HepG2 (cell line): ENCODE measurements around the gene EARS2. TPM values are rescaled to one million over a fixed set of nuclear protein-coding genes. Genes with fewer than 3 reads are reported as not detected.
A peak's percentile ranks its signal among the peaks of the same experiment; 100 is the strongest.

Experiments
- ATAC-seq: fragments of 200-7000 bp; cut with Tn5 transposase; 3 replicates; pipeline ENCODE4 v1.9.1; 2020; ENCODE audit warnings: mild to moderate bottlenecking, moderate library complexity
- BruUV-seq: library from RNA; stranded (reverse); fragments of 400-500 nt; replicated peaks from 2 replicates; lab custom pipeline; 2021; lab: Mats Ljungman, UMichigan
- CTCF ChIA-PET: fragments of 300-600 bp; formaldehyde crosslinking; extraction: SDS; loops from one replicate; lab custom pipeline; 2021; ENCODE audit warnings: low total read pairs, inconsistent platforms, low intra/inter-chr PET ratio; lab: Yijun Ruan, JAX
- POLR2A ChIA-PET: fragments of 350-600 bp; sonication (Branson Sonifier 250); formaldehyde crosslinking; loops from one replicate; lab custom pipeline; 2020; ENCODE audit warnings: antibody characterized with exemption, inconsistent platforms; lab: Yijun Ruan, JAX
- DNase-seq: peaks from one replicate; pipeline ENCODE4 v3.0.0-alpha.2; 2015; ENCODE audit warnings: low spot score
- FAIRE-seq: peaks from 3 replicates; lab custom pipeline; 2011; peaks lifted over from hg19 to GRCh38; lab: Jason Lieb, UNC
- H2AFZ ChIP-seq: one replicate; pipeline ENCODE4 v1.6.1; 2011; ENCODE audit warnings: low read length, inconsistent platforms
- H3K27ac ChIP-seq: fragments of 300-600 bp; 3 replicates; pipeline ENCODE4 v1.8.0; 2011; ENCODE audit warnings: mixed run types, mild to moderate bottlenecking, mixed read lengths, low read length, inconsistent platforms; ENCODE audit not compliant: insufficient read depth; ENCODE audit errors: extremely low read length
- H3K27me3 ChIP-seq, 2 experiments: fragments of 200-600 bp in 1 of 2; 2 replicates in 1 of 2; 3 replicates in 1 of 2; pipeline versions ENCODE4 v1.6.0 to v1.8.0; 2011; ENCODE audit warnings: low read length in 2 of 2, mild to moderate bottlenecking in 2 of 2, moderate library complexity in 2 of 2, inconsistent platforms in 1 of 2; ENCODE audit not compliant: insufficient read depth in 2 of 2, control insufficient read depth in 1 of 2
- H3K36me3 ChIP-seq, 2 experiments: fragments of 200-600 bp in 1 of 2; replicated peaks in 1 of 2; 2 replicates in 1 of 2; 3 replicates in 1 of 2; pipeline versions ENCODE4 v1.5.1 to v1.8.0; 2011; ENCODE audit warnings: low read length in 2 of 2, inconsistent platforms in 1 of 2; ENCODE audit not compliant: insufficient read depth in 2 of 2, control insufficient read depth in 1 of 2
- H3K4me1 ChIP-seq: 2 replicates; pipeline ENCODE4 v1.5.1; 2012; ENCODE audit warnings: low read length, inconsistent platforms; ENCODE audit not compliant: insufficient read depth
- H3K4me2 ChIP-seq: 2 replicates; pipeline ENCODE4 v1.6.0; 2011; ENCODE audit warnings: low read depth, low read length, inconsistent platforms
- H3K4me3 ChIP-seq, 3 experiments: fragments of 200-600 bp in 1 of 3; sonication (generic), shearing (Covaris generic) in 1 of 3; replicated peaks in 1 of 3; 2 replicates each; pipeline ENCODE4 v1.5.1; 2011 to 2016; ENCODE audit warnings: low read length in 3 of 3, inconsistent platforms in 2 of 3, low read depth in 2 of 3, mild to moderate bottlenecking in 2 of 3, control low read depth in 1 of 3, mixed read lengths in 1 of 3; ENCODE audit not compliant: insufficient read depth in 1 of 3
- H3K79me2 ChIP-seq: one replicate; pipeline ENCODE4 v1.6.1; 2011; ENCODE audit warnings: low read length, inconsistent platforms; ENCODE audit not compliant: insufficient read depth
- H3K9ac ChIP-seq: 2 replicates; pipeline ENCODE4 v1.6.0; 2011; ENCODE audit warnings: mild to moderate bottlenecking, low read depth, low read length, inconsistent platforms; ENCODE audit not compliant: insufficient read depth
- H3K9me3 ChIP-seq: 2 replicates; pipeline ENCODE4 v1.5.1; 2012; ENCODE audit warnings: mild to moderate bottlenecking, low read length
- H4K20me1 ChIP-seq: 2 replicates; pipeline ENCODE4 v1.6.0; 2011; ENCODE audit warnings: inconsistent platforms, mild to moderate bottlenecking, low read length, moderate library complexity; ENCODE audit not compliant: insufficient read depth
- EP300 ChIP-seq, 3 experiments: sonication (generic) in 1 of 3; formaldehyde crosslinking in 1 of 3; IDR thresholded peaks; 2 replicates each; pipeline versions ENCODE4 v1.5.1 to v1.6.1; 2011 to 2020; ENCODE audit warnings: low read depth in 2 of 3, low read length in 2 of 3, borderline replicate concordance in 1 of 3, improper control_type of control experiment in 1 of 3, mild to moderate bottlenecking in 1 of 3, missing genetic modification reagents in 1 of 3, moderate library complexity in 1 of 3
- FOSL2 ChIP-seq: sonication (generic); formaldehyde crosslinking; IDR thresholded peaks from 2 replicates; pipeline ENCODE4 v1.4.0; 2020; ENCODE audit warnings: missing genetic modification reagents
- HDAC1 ChIP-seq: sonication (generic); formaldehyde crosslinking; IDR thresholded peaks from 2 replicates; pipeline ENCODE4 v1.5.1; 2020; ENCODE audit warnings: mild to moderate bottlenecking, missing genetic modification reagents
- HMGXB3 ChIP-seq: sonication (generic); formaldehyde crosslinking; IDR thresholded peaks from 2 replicates; pipeline ENCODE4 v1.4.0; 2020; ENCODE audit warnings: missing genetic modification reagents, borderline replicate concordance
- HNRNPLL ChIP-seq: fragments of 200-400 bp; formaldehyde crosslinking; IDR thresholded peaks from 2 replicates; pipeline ENCODE4 v1.6.1; 2017; ENCODE audit warnings: mild to moderate bottlenecking, low read depth, low read length; ENCODE audit not compliant: poor library complexity, severe bottlenecking
- KLF9 ChIP-seq: IDR thresholded peaks from 2 replicates; pipeline ENCODE4 v1.6.1; 2016; ENCODE audit warnings: low read depth
- NR2F6 ChIP-seq, 2 experiments: IDR thresholded peaks; 2 replicates each; pipeline ENCODE4 v1.6.1; 2016; ENCODE audit warnings: antibody characterized with exemption in 1 of 2, mild to moderate bottlenecking in 1 of 2
- PHF21A ChIP-seq: sonication (generic); formaldehyde crosslinking; IDR thresholded peaks from 2 replicates; pipeline ENCODE4 v1.5.0; 2020; ENCODE audit warnings: mild to moderate bottlenecking, missing genetic modification reagents
- RFXANK ChIP-seq: IDR thresholded peaks from 2 replicates; pipeline ENCODE4 v1.6.1; 2016
- STAG1 ChIP-seq: sonication (generic); formaldehyde crosslinking; IDR thresholded peaks from 2 replicates; pipeline ENCODE4 v1.4.0; 2020; ENCODE audit warnings: missing genetic modification reagents
- ZMAT3 ChIP-seq: sonication (generic); formaldehyde crosslinking; conservative IDR thresholded peaks from 2 replicates; pipeline ENCODE4 v1.7.0; 2021; ENCODE audit warnings: missing genetic modification reagents
- ZNF431 ChIP-seq: sonication (generic); formaldehyde crosslinking; IDR thresholded peaks from 2 replicates; pipeline ENCODE4 v1.9.0; 2022; ENCODE audit warnings: missing genetic modification reagents, low read depth, mild to moderate bottlenecking, borderline replicate concordance
- ZNF451 ChIP-seq: sonication (generic); formaldehyde crosslinking; IDR thresholded peaks from 2 replicates; pipeline ENCODE4 v1.5.0; 2020; ENCODE audit warnings: mild to moderate bottlenecking, missing genetic modification reagents
- WGBS: methylation state at CpG from one replicate; pipeline ENCODE4 v1.1.6; 2017; ENCODE audit warnings: low lambda C conversion rate; 5-methylcytosine and 5-hydroxymethylcytosine counted together
- in situ Hi-C: cut with HindIII; loops from 2 replicates; pipeline ENCODE4 v1.10.0; 2017; ENCODE audit warnings: low pct_unique_long_range_greater_than_20kb; ENCODE audit not compliant: extremely low pct_ligation_motif_present
- intact Hi-C: fragments of 100-400 bp; cut with micrococcal nuclease; formaldehyde crosslinking; loops from one replicate; pipeline ENCODE4 v1.10.0; 2022; ENCODE audit not compliant: unreplicated experiment
- polyA plus RNA-seq, 8 experiments: library from polyadenylated mRNA; depleted of rRNA in 3 of 8; stranded (reverse) in 7 of 8; unstranded in 1 of 8; fragments of >200 nt; fragmentation: Illumina TruSeq in 4 of 8; extraction: Trizol in 4 of 8; gene quantifications; 2 replicates each; pipeline versions ENCODE4 v1.2.1 to v1.2.3, GENCODE V29; 2011 to 2016; ENCODE audit warnings: low read depth in 4 of 8, missing spikeins in 1 of 8, mixed read lengths in 1 of 8; ENCODE audit not compliant: insufficient read depth in 1 of 8
- total RNA-seq, 5 experiments: library from RNA; depleted of rRNA; stranded (reverse); fragments of >200 nt; fragmentation: Illumina TruSeq; extraction: Trizol; gene quantifications; 2 replicates each; pipeline ENCODE4 v1.2.3, GENCODE V29; 2016; ENCODE audit warnings: low read depth in 1 of 5
- TF ChIP-seq, protein P1 (sequence below), 2 experiments: IDR thresholded peaks; 2 replicates each; pipeline ENCODE4 v1.6.1; 2011 to 2012; ENCODE audit warnings: low read length in 2 of 2, borderline replicate concordance in 1 of 2, low read depth in 1 of 2, mild to moderate bottlenecking in 1 of 2, moderate library complexity in 1 of 2

EARS2 gene
- total and polyA plus RNA-seq, 2 of the 13 experiments (the other 11 are each of a cell fraction or from before 2014, with no cell fraction given) = 49.4 to 80.4 TPM

GRCh38 chr16:23504453-23505179, 52.5 kb downstream of the EARS2 start (continued):
- TF ChIP-seq, protein P1, sequence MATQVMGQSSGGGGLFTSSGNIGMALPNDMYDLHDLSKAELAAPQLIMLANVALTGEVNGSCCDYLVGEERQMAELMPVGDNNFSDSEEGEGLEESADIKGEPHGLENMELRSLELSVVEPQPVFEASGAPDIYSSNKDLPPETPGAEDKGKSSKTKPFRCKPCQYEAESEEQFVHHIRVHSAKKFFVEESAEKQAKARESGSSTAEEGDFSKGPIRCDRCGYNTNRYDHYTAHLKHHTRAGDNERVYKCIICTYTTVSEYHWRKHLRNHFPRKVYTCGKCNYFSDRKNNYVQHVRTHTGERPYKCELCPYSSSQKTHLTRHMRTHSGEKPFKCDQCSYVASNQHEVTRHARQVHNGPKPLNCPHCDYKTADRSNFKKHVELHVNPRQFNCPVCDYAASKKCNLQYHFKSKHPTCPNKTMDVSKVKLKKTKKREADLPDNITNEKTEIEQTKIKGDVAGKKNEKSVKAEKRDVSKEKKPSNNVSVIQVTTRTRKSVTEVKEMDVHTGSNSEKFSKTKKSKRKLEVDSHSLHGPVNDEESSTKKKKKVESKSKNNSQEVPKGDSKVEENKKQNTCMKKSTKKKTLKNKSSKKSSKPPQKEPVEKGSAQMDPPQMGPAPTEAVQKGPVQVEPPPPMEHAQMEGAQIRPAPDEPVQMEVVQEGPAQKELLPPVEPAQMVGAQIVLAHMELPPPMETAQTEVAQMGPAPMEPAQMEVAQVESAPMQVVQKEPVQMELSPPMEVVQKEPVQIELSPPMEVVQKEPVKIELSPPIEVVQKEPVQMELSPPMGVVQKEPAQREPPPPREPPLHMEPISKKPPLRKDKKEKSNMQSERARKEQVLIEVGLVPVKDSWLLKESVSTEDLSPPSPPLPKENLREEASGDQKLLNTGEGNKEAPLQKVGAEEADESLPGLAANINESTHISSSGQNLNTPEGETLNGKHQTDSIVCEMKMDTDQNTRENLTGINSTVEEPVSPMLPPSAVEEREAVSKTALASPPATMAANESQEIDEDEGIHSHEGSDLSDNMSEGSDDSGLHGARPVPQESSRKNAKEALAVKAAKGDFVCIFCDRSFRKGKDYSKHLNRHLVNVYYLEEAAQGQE (IDR thresholded peaks at IDR 0.05; ENCODE audit: borderline replicate concordance in 1 of 2, low read depth in 1 of 2, low read length in 2 of 2) = no peak
- TF ChIP-seq EP300 (IDR thresholded peaks at IDR 0.05; ENCODE audit: low read depth in 2 of 2, low read length in 2 of 2) (no peak), EP300 (CRISPR knock-in tag; IDR thresholded peaks at IDR 0.05; ENCODE audit: borderline replicate concordance) (peak; percentile 18; the same call in 1 of the 2 replicates), ZMAT3 (CRISPR knock-in tag) (0 out of 2 replicates have a peak, but pooled peaks have one; percentile 46), STAG1 (CRISPR knock-in tag) (peak; percentile 5; the same call in 1 of the 2 replicates), NR2F6 (IDR thresholded peaks at IDR 0.05) (peak; percentile 47; the same call in 1 of the 2 replicates), NR2F6 (CRISPR knock-in tag; IDR thresholded peaks at IDR 0.05) (peak; percentile 49; the same call in 1 of the 2 replicates)

DNA sequence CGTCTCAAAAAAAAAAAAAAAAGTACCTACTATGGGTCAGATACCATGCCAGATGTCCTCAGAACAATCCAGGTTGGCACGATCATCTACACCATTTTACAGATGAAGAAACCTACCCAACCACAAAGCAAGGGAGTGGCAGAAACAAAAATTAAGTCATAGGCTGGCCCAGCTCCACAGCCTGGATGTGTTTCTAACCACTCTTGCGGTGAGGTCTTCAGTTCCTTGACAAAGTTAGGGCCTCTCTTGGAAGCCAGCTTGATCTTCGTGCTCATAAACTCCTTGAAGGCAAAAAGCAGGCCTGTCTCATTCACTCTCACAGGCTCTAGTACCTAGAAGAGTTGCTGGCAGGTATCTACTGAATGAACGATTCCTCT, 53.1 kb downstream of the EARS2 start:
- ChIA-PET CTCF (interaction anchor here (1.5 kb wide), 1 partner anchor 53 kb away, joined by 5 read pairs; the partner anchor contains the start of genes EARS2 and UBFD1), POLR2A (interaction anchor here (1.0 to 1.4 kb wide), 3 partner anchors 25 to 54 kb away, joined by 3 to 10 read pairs (median 8); partner anchors contain the start of genes EARS2 and UBFD1)
- Histone ChIP-seq H3K79me2 (peaks cover 99% of the 10 kb centered on the region), H3K4me3 (no peak overlapping the region), H3K4me2 (0 out of 2 replicates have a peak overlapping the region, but pooled peaks have one; percentile 23), H3K9ac (no peak overlapping the region), H2AFZ (no peak overlapping the region), H4K20me1 (peaks cover 92% of the 10 kb centered on the region), H3K9me3 (no peaks in the 10 kb centered on the region), H3K36me3 (peaks cover 10 to 55% of the 10 kb centered on the region in 2 experiments), H3K27me3 (no peaks in the 10 kb centered on the region; a peak in 1 of 5 replicates), H3K4me1 (peaks cover 70% of the 10 kb centered on the region), H3K27ac (no peak overlapping the region)
- no peak for DNase-seq
- in situ Hi-C loops (no loop called here), intact Hi-C loops (no loop called here)
- WGBS = 85% methylated on average over 5 of the region's 5 CpGs
- no TSS peak for BruUV-seq
- no peak for ATAC-seq
- FAIRE-seq = no peak
- TF ChIP-seq HDAC1 (CRISPR knock-in tag) (no peak), PHF21A (peak; percentile 18; the same call in 1 of the 2 replicates), ZNF431 (no peak), HNRNPLL (no peak), FOSL2 (no peak), KLF9 (CRISPR knock-in tag) (no peak), ZNF451 (CRISPR knock-in tag) (no peak), HMGXB3 (no peak), RFXANK (no peak)
